Activated CD4-positive, alpha-beta T cell treated with anti-CD3 and anti-CD28 coated beads, Interleukin-2, amount 50 U/mL, for 4 hours (primary cell): ENCODE data around the gene CDK16.

Experiments
- DNase-seq, 2 experiments: peaks; one replicate each; pipeline ENCODE4 v3.0.0-alpha.2; 2020

The CDK16 gene

GRCh38 chrX:47209508-47210238, 8.8 kb upstream of the CDK16 start:
- DNase-seq: no peak

DNA sequence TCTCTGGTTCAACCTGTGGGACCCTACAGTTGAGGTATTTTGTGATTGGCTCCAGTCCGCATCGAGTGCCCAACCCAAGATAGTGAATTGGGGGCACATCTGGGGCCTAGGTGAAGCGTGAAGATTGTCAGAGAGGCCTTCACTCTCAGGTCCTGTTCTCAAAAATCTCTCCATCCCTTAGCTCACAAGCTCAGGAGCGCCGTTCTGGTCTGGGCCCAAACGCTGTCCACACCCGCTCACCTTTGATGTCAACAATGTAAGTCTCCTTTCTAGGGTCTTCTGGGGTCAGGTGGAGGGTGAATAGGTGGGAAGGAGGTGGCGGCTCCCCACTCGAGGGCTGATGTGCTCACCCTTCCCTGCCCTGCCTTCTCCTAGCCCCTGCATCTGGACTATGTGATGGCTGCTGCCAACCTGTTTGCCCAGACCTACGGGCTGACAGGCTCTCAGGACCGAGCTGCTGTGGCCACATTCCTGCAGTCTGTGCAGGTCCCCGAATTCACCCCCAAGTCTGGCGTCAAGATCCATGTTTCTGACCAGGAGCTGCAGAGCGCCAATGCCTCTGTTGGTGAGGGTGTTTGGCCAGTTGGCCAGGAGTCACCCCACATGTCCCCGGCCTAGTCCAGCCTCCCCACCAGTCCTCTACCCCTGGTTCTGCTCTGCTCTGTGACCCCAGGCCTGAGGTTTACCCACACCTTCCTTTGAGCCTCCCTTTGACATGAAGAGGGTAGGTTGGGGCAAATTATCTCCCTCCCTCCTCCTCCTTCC, 7.6 kb upstream of the CDK16 start:
- no peak for DNase-seq

DNA sequence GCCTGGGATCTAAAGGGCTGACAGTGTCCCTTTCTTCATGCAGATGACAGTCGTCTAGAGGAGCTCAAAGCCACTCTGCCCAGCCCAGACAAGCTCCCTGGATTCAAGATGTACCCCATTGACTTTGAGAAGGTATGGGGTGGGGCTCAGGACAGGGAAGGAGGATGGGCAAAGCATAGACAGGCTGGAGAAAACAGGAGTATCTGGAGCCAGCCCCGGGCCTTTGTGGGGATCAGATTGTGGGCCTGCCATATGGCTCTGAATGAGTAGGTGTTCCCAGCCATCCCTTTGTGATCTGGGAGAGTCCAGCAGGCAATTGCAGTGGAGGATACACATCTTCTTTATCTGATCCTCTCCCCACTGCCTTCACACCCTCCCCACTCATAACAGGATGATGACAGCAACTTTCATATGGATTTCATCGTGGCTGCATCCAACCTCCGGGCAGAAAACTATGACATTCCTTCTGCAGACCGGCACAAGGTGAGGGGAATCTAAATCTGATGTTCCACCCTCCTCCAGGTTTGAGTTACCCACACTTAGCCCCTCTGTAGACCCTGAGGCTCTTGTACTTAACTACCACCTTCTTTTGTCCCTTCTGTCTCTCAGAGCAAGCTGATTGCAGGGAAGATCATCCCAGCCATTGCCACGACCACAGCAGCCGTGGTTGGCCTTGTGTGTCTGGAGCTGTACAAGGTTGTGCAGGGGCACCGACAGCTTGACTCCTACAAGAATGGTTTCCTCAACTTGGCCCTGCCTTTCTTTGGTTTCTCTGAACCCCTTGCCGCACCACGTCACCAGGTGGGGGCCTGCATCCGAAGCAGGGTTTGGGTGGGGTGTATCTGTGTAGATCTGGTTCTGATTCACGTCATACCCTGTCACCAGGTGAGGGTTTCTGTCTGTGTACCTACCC, 5.8 kb upstream of the CDK16 start:
- no peak for DNase-seq

GRCh38 chrX:47214435-47215077, 3.9 kb upstream of the CDK16 start:
- DNase-seq: no peak

DNA sequence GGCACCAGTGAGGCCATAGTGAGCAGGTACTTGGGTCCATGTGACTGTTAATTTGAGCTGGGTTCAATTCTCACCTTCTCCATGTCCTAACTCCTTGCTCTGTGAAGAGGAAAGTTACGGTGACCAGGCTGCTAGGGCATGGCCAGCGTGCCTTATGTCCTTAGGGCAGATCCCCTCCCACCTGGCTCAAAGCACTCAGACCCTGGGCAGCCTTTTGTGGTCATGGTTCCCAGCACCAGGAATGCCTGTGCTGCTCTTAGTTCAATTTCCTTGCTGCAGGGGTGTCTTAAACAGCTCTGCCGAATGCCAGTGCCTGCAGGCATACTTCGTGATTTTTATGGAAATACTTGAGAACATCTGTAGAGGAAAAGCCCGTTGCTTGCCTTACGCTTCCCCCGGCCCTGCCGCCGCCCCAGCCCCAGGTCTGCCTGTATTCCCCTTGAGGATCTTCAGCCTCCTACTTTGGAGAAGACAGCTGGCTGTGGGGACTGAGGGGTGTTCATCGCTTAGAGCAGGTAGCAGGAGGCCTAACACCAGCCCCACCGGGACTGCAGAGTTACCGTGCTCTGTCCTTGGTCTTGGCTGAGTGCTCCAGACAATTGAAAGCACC, 3.1 kb upstream of the CDK16 start:
- DNase-seq: no peak

- DNase-seq: no peak
These were observed 2.0 kb upstream of the CDK16 start for GRCh38 chrX:47216393-47216925.

GRCh38 chrX:47217121-47217851, 1.2 kb upstream of the CDK16 start:
- peak in 1 of 2 experiments; percentile 14 for DNase-seq

DNA sequence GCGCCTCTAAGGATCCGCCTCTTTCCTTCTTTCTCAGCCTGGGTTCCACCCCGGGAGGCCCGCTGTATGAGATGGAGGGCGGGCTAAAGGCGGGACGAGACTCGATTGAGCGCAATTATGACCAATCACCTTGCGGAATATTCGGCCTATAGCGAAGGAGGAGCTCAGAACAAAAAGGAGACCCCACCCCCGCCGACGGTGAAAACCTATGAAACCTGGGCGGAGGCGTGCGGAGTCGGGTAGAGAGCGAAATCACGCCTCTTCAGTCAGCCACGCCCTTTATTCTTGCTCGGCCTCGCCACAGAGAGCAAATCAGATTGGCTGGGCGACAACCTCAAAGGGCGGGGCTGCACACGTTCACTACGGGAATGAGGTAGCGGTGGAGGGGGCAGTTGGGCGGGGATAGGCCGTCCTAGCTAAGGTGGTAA, 615 bp upstream of the CDK16 start:
- peak; percentile 93 to 95 for DNase-seq

GRCh38 chrX:47218920-47219815, 687 bp downstream of the CDK16 start:
- peak; percentile 16 to 20 for DNase-seq

GRCh38 chrX:47221756-47222155, 3.3 kb downstream of the CDK16 start:
- DNase-seq: no peak

DNA sequence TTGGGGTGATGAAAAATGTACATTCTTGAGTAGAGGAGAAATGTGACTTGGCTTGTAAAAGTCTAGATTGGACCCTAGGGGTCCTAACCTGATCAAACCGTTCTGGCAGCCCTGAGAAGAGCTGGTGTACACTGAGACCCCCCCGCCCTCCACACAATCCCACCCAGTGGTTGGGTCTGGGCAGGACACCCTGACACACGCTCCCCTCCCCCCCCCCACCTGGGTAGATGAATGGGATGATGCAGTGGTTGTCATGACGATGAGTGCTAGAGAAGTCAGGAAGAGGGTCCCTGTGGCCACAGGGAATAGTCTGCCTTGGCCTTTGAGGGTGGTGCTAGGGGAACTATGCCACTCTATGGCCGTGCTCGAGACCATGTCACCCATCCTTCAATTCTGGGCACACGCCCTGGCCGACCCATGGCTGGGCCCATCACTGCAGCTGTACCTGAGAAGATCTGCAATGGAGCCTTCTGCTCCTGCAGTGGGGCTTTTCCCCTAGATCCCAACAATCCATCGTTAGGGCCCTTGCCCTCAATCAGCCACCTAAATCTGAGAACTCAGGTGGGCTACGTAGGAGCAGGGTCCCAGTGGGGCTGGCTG, 4.4 kb downstream of the CDK16 start:
- no peak for DNase-seq

DNA sequence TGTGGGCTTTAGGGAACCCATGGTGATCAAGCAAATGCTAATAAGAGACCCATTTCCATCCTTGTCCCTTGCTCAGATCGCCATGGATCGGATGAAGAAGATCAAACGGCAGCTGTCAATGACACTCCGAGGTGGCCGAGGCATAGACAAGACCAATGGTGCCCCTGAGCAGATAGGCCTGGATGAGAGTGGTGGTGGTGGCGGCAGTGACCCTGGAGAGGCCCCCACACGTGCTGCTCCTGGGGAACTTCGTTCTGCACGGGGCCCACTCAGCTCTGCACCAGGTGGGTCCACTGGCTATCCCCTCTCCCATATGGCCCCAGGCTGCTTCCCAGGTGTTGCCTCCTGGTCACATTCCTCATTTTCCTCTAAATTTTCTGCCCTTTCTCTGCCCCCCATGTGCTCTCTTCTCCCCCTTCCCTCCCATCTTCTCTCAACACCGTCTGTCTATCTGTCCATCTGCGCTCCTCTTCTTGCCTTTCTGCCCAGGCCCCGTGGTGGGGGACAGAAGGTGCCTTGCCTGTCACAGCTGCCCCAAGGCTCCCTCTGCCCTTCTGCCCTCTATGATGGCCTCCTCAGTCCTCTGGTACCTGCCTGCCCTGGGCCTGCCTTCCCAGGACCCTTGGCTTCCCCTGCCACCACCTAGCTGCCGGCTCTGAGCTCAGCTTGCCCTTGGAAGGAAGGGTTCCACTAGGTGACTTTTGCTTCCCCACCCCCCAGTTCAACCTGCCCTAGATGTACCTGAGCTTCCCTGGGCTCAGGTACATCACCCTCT, 5.2 kb downstream of the CDK16 start:
- DNase-seq: no peak

DNA sequence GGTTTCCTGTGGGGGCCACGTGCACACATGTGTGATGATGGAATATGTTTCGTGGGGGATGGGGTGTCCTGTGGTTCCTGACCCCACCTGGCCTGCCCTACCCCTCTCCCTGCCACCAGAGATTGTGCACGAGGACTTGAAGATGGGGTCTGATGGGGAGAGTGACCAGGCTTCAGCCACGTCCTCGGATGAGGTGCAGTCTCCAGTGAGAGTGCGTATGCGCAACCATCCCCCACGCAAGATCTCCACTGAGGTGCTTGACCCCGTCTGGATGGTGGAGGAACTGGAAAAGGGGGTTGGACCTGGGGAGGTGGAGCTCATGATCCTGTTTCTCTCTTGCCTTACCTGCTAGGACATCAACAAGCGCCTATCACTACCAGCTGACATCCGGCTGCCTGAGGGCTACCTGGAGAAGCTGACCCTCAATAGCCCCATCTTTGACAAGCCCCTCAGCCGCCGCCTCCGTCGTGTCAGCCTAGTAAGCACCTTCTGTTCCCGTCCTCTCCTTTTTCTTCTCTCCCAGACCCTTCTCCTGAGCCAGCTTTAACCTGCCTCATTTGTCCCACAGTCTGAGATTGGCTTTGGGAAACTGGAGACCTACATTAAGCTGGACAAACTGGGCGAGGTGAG, 5.9 kb downstream of the CDK16 start:
- no peak for DNase-seq

GRCh38 chrX:47224896-47225290, 6.4 kb downstream of the CDK16 start:
- DNase-seq: no peak

GRCh38 chrX:47226071-47226470, 7.6 kb downstream of the CDK16 start:
- DNase-seq: no peak

DNA sequence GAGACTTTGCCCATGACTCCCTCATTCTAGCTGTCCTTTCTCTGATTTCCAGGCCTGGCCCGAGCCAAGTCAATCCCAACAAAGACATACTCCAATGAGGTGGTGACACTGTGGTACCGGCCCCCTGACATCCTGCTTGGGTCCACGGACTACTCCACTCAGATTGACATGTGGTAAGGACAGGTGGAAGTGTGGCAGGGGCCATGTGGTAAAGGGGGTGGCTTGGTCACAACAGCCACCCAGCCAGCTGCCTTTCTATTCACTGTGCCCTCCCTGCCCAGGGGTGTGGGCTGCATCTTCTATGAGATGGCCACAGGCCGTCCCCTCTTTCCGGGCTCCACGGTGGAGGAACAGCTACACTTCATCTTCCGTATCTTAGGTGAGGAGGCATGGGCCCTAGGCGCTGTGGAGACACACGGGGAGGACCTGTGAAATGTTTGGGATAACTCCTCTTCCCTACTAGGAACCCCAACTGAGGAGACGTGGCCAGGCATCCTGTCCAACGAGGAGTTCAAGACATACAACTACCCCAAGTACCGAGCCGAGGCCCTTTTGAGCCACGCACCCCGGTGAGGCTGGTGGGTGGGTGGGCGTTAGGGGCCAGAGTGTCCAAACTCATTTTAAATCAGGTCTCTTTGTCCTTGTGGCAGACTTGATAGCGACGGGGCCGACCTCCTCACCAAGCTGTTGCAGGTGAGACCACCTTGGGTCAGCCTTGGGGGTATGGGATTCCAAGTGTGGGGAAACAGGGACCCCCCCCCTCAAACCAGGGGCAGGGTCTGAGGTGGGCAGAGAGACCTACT, 8.3 kb downstream of the CDK16 start:
- DNase-seq: no peak

DNA sequence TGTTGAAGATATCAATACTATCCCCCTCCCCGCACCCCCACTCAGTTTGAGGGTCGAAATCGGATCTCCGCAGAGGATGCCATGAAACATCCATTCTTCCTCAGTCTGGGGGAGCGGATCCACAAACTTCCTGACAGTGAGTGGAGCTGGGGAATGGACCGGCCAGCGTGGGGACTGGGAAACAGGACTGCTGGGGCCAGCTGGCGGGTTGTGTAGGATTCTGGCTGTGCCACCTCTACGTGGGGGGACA, 8.8 kb downstream of the CDK16 start:
- DNase-seq: no peak
